Duodenal mucosa (tissue), 2 donors: ENCODE measurements around the gene MSANTD3.

Source experiments
- H3K27ac ChIP-seq: one replicate; pipeline ENCODE4 v1.7.0; 2013; ENCODE audit warnings: low read depth, low read length
- H3K27me3 ChIP-seq, 2 donors: one replicate each; pipeline ENCODE4 v1.7.0; 2013; ENCODE audit warnings: low read length in 2 of 2, control low read depth in 1 of 2; ENCODE audit not compliant: insufficient read depth in 2 of 2, control insufficient read depth in 1 of 2
- H3K36me3 ChIP-seq, 2 donors: one replicate each; pipeline ENCODE4 v1.7.0; 2013; ENCODE audit warnings: low read length in 2 of 2, control low read depth in 1 of 2; ENCODE audit not compliant: insufficient read depth in 2 of 2, control insufficient read depth in 1 of 2
- H3K4me1 ChIP-seq, 2 donors: one replicate each; pipeline ENCODE4 v1.7.0; 2013; ENCODE audit warnings: low read length in 2 of 2, control low read depth in 1 of 2; ENCODE audit not compliant: insufficient read depth in 2 of 2, control insufficient read depth in 1 of 2
- H3K4me3 ChIP-seq, 2 donors: one replicate each; pipeline ENCODE4 v1.7.0; 2013; ENCODE audit warnings: low read length in 2 of 2, low read depth in 1 of 2
- H3K9ac ChIP-seq, 2 donors: one replicate each; pipeline ENCODE4 v1.7.0; 2013; ENCODE audit warnings: low read length in 2 of 2, low read depth in 1 of 2
- H3K9me3 ChIP-seq, 2 donors: one replicate each; pipeline ENCODE4 v1.7.0; 2013; ENCODE audit warnings: low read length in 2 of 2, control low read depth in 1 of 2; ENCODE audit not compliant: control insufficient read depth in 1 of 2

The MSANTD3 gene

DNA sequence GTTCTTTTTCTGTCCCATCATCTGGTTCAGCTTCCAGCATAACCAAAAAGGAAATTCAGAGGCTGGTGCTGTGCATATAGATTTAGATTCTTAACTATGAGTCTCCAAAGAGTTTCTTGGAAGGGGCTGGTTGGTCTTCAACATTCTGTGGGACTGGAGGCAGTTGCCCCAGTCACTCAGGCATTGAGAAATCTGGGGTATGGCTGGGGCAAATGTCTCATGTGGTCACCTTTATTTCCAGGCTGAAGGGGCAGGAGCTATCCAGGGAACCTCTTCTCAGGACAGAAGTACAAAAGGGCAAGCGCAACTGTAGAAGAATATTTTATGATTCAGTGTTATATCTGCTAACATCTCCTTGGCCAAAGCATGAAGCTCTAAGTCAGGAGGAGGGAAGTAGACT, 30.6 kb downstream of the MSANTD3 start:
- H3K4me3 ChIP-seq, result no peak overlapping the region
- no peaks in the 10 kb centered on the region for H3K9me3 ChIP-seq
- H3K4me1 ChIP-seq, result no peaks in the 10 kb centered on the region
- peaks cover 0 to 3% of the 10 kb centered on the region in 2 donors for H3K36me3 ChIP-seq
- no peak overlapping the region for H3K27ac ChIP-seq
- H3K27me3 ChIP-seq, result no peaks in the 10 kb centered on the region
- no peak overlapping the region for H3K9ac ChIP-seq

GRCh38 chr9:100459963-100460362, 33.0 kb downstream of the MSANTD3 start:
- Histone ChIP-seq H3K9me3 (no peaks in the 10 kb centered on the region), H3K9ac (no peak overlapping the region), H3K4me3 (no peak overlapping the region), H3K27me3 (no peaks in the 10 kb centered on the region), H3K36me3 (no peaks in the 10 kb centered on the region), H3K27ac (no peak overlapping the region), H3K4me1 (no peaks in the 10 kb centered on the region)

GRCh38 chr9:100465274-100465673, 38.3 kb downstream of the MSANTD3 start:
- Histone ChIP-seq H3K27ac (no peak overlapping the region), H3K36me3 (no peaks in the 10 kb centered on the region), H3K9me3 (no peaks in the 10 kb centered on the region), H3K4me3 (no peak overlapping the region), H3K4me1 (no peaks in the 10 kb centered on the region), H3K9ac (no peak overlapping the region), H3K27me3 (no peaks in the 10 kb centered on the region)

GRCh38 chr9:100465761-100466160, 38.8 kb downstream of the MSANTD3 start:
- no peaks in the 10 kb centered on the region for H3K27me3 ChIP-seq
- H3K27ac ChIP-seq, result no peak overlapping the region
- H3K9ac ChIP-seq, result no peak overlapping the region

GRCh38 chr9:100466171-100466828, 39.4 kb downstream of the MSANTD3 start:
- Histone ChIP-seq H3K27ac (no peak overlapping the region), H3K9me3 (no peaks in the 10 kb centered on the region), H3K4me1 (no peaks in the 10 kb centered on the region), H3K27me3 (no peaks in the 10 kb centered on the region), H3K9ac (no peak overlapping the region), H3K4me3 (no peak overlapping the region), H3K36me3 (no peaks in the 10 kb centered on the region)

More at GRCh38 chr9:100465761-100466160, 38.8 kb downstream of the MSANTD3 start:
- H3K36me3 ChIP-seq, result no peaks in the 10 kb centered on the region
- no peak overlapping the region for H3K4me3 ChIP-seq
- no peaks in the 10 kb centered on the region for H3K4me1 ChIP-seq
- no peaks in the 10 kb centered on the region for H3K9me3 ChIP-seq

GRCh38 chr9:100466829-100467221, 39.9 kb downstream of the MSANTD3 start:
- no peak overlapping the region for H3K27ac ChIP-seq

GRCh38 chr9:100468041-100468440, 41.1 kb downstream of the MSANTD3 start:
- H3K9ac ChIP-seq, result no peak overlapping the region
- H3K4me1 ChIP-seq, result no peaks in the 10 kb centered on the region
- H3K9me3 ChIP-seq, result no peaks in the 10 kb centered on the region
- no peak overlapping the region for H3K4me3 ChIP-seq
- H3K27ac ChIP-seq, result no peak overlapping the region
- H3K27me3 ChIP-seq, result peaks cover 0 to 8% of the 10 kb centered on the region in 2 donors
- H3K36me3 ChIP-seq, result no peaks in the 10 kb centered on the region

More at GRCh38 chr9:100466829-100467221, 39.9 kb downstream of the MSANTD3 start:
- H3K4me1 ChIP-seq, result no peaks in the 10 kb centered on the region
- H3K36me3 ChIP-seq, result no peaks in the 10 kb centered on the region
- no peak overlapping the region for H3K4me3 ChIP-seq
- no peaks in the 10 kb centered on the region for H3K9me3 ChIP-seq
- no peak overlapping the region for H3K9ac ChIP-seq
- no peaks in the 10 kb centered on the region for H3K27me3 ChIP-seq

- peaks cover 10 to 19% of the 10 kb centered on the region in 2 donors for H3K27me3 ChIP-seq
- no peaks in the 10 kb centered on the region for H3K4me1 ChIP-seq
- H3K9ac ChIP-seq, result no peak overlapping the region
- no peak overlapping the region for H3K27ac ChIP-seq
- H3K9me3 ChIP-seq, result no peaks in the 10 kb centered on the region
- H3K36me3 ChIP-seq, result no peaks in the 10 kb centered on the region
- H3K4me3 ChIP-seq, result no peak overlapping the region
Observed at GRCh38 chr9:100472268-100472667, 45.3 kb downstream of the MSANTD3 start.

GRCh38 chr9:100472788-100473275, 45.9 kb downstream of the MSANTD3 start, which contains the start of gene TMEFF1:
Gene TMEFF1 (plus strand): TSS chr9:100473149. CDS start chr9:100473545, 396 bp downstream.
- H3K4me3 ChIP-seq, result peak within 1 kb of the TSS; percentile 47 to 61
- peaks cover 10 to 19% of the 10 kb centered on the region in 2 donors for H3K27me3 ChIP-seq
- no peaks in the 10 kb centered on the region for H3K4me1 ChIP-seq
- H3K9ac ChIP-seq, result no peak within 1 kb of the TSS
- H3K27ac ChIP-seq, result no peak within 1 kb of the TSS
- H3K36me3 ChIP-seq, result no peaks in the 10 kb centered on the region
- no peaks in the 10 kb centered on the region for H3K9me3 ChIP-seq

- Histone ChIP-seq H3K4me1 (no peaks in the 10 kb centered on the region), H3K9me3 (no peaks in the 10 kb centered on the region), H3K27ac (no peak overlapping the region), H3K9ac (no peak overlapping the region), H3K36me3 (no peaks in the 10 kb centered on the region), H3K4me3 (peak overlapping the region; percentile 47 to 61), H3K27me3 (peaks cover 10 to 19% of the 10 kb centered on the region in 2 donors)
Observed at GRCh38 chr9:100473276-100474081, 46.5 kb downstream of the MSANTD3 start.
